GM21526 (cell line): ENCODE measurements around the gene TMEM132A.
"Not testable (repeated sequence)": the region's sequence is repeated elsewhere in the genome, so short reads cannot be mapped to it uniquely, and the experiment has no call there.

Experiments
- ATAC-seq: cut with Tn5 transposase; IDR thresholded peaks from one replicate; pipeline ENCODE4 v1.9.1; 2021; ENCODE audit warnings: moderate library complexity; ENCODE audit not compliant: unreplicated experiment, low FRiP score

TMEM132A gene

DNA sequence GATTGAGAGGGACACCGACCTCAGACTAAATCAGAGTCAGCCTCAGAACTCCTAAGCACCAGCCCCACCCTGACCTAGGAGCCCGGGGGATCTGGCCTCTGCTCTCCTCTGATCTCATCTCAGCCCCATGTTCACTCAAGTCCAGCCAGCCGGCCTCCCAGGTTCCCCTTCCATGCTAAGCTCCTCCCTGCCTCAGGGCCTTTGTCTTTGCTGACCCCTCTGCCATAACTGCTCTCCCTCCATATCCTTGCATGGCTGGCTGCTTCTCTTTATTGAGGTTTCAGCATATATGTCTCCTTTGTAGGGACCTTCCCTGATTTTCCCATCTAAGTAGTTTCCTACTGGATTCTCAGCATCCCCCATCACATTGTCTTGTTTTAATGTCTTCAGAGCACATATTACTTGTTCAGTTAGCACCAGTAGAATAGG is 28.5 kb downstream of the TMEM132A start:
- peak; percentile 1 for ATAC-seq

DNA sequence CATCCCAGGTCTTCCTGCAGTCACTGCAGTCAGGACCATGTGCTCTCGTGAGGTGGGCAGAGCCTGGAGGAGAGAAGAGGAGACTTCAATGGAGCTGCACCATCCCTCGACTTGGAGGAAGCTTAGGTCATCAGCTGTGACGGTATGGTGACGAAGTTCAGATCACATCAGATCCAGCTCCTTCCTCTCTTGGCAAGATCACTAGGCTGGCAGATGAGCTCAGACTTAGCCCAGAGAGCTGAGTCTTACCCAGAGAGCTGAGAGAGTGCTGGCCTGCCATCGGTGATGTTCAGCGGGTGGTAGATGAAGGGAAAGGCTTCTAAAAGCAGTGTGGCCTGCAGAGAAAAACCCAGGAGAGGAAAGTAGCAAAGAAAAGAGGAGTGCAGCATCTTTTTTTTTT is 29.5 kb downstream of the TMEM132A start:
- no peak for ATAC-seq

DNA sequence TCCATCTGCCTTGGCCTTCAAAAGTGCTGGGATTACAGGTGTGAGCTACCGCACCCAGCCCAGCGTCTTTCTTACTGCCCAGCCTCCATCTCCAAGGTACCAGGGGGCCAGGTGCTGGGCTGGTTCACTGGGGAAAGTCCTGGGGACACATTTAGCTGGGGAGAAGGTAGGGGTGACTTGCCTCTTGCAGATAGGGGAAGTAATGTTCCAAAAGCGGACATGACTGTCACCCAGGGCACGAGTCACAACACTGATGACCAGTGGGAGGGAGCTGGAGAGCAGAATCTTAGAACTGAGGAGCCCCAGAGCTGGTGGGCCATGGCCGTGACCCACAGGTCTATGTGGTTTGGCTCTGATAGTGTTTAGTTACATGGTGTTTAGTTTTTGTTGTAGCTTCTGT is 30.2 kb downstream of the TMEM132A start:
- ATAC-seq = no peak

DNA sequence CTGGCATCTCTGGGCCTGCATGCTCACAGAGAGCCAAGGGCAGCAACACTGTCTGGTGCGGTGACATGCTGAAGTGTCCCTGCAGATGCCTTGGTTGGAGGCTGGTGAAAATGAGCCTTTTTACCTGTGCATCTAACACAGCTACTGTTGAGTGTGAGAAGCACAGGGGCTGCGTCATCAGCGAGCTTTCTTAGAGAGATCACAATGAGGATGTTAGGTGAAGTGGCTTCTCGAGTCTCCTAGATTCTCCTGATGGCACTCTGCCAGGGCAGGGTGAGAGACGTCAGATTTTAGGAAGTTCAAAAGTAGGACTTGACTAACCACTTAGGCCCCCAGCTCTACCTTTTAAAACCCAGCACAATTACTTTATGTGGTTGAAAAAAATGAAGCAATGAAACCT is 31.3 kb downstream of the TMEM132A start:
- no peak for ATAC-seq

DNA sequence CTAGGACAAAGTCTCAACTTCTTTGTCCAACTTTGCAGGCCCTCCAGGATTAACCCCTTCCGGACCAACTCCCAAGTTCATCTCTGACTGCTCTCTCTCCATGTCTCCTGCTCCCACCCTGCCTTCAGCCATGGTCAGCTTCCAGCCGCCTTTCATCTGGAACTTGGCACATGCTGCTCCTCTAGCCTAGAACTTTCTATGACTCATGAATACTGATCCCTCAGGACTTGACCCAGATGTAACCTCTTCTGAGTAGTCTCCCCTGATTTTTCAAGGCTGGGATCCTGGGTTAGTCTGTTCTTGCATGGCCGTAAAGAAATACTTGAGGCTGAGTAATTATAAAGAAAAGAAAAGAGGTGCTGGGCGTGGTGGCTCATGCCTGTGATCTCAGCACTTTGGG is 32.9 kb downstream of the TMEM132A start:
- no peak for ATAC-seq

DNA sequence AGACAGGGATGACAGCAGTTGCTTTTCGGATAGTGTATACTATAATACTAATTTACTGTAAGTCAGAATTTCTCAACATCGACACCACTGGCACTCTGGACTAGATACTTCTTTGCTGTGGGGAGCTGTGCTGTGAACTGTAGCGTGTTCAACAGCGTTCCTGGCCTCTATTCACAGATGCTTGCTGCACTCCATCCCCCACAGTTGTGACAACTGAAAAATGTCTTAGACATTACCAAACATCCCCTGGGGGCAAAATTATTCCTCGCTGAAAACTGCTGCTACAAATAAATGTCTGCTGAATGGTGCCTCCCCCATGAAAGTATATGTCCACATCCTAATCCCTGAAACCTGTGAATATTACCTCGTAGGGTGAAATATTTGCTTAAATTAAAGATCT is 35.2 kb downstream of the TMEM132A start:
- ATAC-seq = no peak

DNA sequence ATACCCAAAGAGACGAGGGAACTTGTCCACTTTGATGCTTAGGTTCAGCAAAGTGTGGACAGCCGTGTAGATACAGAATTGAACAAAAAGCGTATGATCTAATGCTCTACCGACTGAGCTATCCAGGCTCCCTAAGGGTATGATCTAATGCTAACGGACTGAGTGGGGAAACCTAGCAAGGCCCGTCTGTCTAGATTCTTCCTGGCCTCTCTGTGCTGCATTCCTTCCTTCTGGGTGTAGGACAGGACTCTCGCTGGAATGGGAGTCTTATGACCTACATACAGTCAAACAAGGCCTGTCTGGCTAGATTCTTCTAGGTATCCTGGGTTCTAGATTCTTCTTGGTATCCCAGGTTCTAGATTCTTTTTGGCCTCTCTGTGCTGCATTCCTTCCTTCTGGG is 36.1 kb downstream of the TMEM132A start:
- ATAC-seq = no peak

DNA sequence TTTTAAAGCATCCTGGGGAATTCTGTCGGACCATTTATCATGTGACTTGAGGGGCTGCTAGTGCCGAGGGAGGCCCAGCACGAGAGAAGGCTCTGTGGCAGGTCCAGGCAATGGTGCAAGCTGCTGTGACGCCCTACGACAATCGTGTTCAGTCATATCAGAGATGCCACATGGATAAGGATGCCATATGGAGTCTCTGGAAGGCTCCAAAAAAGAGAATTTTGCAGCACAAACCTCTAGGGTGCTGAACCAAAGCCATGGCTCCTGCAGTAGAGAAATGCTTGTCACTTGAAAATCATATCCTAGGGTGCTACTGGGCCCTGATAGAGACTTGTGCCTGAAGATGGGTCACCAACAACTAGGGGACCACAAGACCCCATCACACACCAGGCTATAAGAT is 40.5 kb downstream of the TMEM132A start:
- no peak for ATAC-seq

DNA sequence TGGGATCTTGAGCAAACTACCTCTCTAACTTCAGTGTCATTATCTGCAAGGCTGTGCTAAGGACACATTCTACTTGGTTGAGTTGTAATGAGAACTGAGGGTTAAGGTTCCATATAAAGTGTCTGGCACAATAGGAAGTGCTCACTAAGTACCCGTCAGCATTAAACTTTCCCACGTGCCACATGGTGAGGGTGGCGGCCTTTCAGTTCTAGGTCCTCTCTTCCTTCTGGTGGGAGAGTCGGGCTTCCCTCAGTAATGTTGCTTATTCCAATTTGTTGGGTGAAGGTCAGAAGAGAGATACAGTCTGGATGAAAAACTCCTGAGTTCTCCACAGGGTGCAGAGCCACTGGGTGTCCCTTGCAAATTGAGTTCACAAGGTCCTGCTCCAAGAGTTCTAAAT is 42.6 kb downstream of the TMEM132A start:
- no peak for ATAC-seq

DNA sequence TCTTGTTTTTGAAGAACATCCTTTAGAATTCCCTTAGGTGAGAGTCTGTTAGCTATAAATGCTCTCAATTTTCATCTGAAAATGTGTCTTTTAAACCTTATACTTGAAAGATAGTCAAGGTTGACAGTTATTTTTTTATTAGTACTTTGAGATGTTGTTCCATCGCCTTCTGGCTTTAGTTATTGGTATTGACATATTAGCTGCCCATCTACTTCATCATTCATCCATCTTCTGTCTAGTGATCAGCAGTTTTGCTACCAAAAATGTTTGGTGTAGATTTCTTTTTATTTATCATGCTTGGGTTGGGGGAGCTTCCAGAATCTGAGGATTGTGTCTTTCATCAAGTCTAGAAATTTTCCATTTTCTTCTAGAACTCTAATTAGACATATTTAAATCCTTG is 44.0 kb downstream of the TMEM132A start:
- ATAC-seq = no peak

DNA sequence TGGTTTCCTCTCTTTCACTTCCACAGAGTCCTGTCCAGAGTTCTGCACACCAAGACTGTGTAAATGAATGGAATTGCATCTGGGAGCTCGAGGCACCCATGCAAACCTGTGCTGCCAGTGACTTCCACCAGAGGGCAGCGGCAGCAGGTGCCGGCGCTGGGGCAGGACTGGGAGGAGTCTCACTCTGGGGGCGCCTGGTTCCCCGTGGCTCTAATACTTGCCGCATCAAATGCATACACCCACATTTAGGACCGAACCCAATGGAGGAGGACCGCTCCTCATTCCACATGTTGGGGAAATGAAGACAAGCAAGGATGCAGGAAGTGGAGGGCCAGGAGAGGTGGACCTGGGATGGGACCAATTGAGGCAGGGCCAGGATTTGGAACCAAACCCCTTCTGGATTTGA is 46.1 kb downstream of the TMEM132A start:
- ATAC-seq = no peak

DNA sequence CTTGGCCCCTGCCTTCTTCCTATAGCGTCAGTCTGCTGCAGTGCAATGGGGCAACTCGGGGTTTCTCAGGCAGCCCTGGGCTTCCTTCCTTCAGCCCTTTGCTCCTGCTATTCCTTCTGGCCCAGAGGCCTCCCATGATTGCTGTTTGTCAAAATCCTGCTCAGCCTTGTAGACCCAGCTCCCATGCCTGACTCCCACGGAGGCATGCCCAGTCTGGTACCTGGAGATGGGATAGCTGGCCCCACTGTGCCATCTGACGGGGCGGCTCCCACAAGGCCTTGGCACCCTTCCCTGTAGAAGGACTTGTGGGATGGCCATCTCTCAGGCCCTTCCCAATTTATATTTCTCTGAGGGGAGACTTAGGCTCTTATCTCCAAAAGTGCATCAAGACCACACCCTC is 46.6 kb downstream of the TMEM132A start:
- no peak for ATAC-seq

DNA sequence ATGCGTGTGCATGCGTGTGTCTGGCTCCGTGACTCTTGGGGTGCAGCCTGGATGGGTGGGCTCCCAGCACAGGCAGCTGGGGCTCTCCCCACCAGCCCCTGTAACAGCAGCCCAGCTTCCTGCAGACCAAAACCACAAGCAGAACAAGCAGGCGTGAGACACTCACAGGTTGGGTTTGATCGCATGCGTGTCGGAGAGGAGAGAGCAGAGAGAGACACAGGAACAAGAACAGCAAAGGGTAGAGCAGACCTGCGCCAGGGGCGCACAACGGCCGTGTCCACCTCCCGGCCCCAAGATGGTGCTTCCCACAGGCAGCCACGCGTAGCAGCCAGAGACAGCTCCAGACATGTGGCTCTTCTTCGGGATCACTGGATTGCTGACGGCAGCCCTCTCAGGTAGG is 47.3 kb downstream of the TMEM132A start, which contains the start of gene CD6:
Gene CD6 (plus strand): TSS at position 161 of the 400 bp plus-strand sequence. CDS start 186 bp downstream, at position 347.
- ATAC-seq = no peak

DNA sequence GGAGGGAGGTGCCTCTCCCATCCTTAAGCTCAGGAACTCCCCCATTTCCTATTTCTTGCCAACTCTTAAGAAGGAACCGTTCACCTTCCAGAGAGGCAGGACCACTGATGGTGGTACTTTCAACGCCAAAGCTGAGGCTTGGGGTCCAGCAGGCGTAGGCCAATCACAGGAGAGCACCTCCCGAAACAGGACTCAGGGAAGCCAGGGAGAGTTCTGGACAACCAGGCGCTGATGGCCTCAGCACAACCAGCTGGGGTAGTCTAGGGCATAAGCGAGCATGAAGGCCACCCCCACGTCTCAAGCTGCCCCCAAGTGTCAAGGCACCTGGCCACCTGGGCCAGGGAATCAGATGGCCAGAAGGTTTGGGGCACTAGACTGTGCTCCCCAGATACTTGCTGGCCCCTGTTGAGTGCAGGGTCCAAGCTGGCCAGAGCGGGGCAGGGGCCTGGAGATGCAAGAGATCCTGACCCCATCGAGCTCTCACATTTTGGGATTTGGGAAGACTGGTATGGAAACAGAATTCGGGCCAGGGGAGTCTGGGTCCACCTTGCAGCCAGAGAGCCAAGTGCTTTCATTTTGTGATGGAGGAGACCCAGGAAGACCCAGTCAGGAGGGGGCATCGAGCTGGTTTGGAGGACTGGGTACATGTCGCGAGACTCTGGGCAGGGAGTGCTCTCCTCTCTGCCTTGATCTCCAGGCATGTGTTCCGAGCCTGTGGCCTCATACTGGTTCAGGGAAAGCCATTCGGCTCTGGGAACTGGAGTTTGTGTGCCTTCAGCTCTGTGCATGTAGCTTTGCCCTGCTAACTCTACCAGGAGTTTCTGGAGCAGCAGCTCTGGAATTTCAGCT is 48.1 kb downstream of the TMEM132A start:
- ATAC-seq = no peak

DNA sequence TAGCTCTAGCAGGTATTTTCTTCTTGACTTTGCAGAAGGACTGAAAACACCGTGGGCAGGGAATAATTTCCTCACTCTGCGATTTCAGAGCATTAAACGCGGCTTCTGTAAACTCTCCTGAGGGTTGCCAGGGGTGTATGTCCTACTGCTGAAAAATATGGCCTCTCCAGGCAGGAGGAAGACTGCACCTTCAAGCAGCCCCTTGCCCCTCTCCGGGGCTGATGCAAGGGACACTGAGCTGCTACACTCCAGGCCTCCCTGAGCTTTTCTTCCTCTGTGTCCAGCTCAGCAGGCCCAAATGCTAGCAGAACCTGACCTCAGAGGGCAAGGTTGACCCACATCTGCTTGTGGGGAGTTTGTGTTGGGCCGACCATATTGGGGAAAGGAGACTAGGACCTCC is 49.4 kb downstream of the TMEM132A start:
- no peak for ATAC-seq

DNA sequence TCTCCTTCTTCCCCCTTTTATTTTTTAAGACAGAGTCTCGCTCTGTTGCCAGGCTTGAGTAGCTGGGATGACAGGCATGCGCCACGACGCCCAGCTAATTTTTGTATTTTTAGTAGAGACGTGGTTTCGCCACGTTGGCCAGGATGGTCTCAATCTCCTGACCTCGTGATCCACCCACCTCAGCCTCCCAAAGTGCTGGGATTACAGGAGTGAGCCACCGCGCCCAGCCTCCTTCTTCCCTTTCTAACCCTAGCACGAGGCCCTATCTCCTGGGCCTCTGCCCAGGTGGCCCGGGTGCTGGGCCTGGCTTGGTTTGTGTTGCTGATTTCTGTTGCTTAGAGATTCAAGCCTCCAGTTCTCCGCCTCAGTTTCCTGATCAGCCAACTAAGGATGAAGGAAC is 50.1 kb downstream of the TMEM132A start:
- not testable (repeated sequence) for ATAC-seq

DNA sequence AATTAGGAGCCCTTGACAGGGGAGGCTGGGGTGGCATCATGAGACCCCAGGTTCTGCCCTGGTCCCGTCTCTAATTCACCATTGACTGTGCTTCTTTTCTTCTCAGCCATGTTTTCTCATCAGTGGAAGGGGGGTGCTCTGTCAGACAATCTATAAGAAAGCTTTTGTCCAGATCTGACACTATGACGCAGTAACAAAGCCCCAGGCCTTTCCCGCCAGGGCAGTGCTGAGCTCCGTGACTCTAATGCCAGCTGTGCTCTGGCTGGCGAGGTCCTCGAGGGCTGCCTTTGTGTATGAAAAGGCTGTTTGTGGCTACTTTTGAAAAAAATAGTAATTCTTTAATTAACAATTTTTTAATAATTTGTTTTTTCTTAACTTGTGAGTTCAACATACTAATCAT is 50.5 kb downstream of the TMEM132A start:
- no peak for ATAC-seq

DNA sequence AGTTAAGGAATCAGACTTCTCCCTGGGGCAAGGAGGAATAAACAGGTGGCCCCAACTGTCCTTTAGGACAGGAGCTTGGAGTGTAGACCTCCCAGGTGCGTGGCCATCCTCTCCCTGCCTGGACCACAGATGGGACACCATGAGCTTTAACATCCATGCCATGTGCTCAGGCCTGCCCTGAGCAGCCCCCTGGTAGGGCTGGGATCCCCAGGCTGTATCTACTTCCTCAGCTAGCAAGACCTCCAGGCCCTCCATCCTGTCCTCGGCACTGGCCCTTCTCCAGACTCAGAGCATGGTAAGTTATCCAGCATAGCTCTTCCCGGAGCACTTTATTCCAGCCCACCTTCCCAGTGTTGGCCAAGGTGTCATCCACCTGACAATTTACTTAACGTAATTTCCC is 53.0 kb downstream of the TMEM132A start:
- no peak for ATAC-seq

DNA sequence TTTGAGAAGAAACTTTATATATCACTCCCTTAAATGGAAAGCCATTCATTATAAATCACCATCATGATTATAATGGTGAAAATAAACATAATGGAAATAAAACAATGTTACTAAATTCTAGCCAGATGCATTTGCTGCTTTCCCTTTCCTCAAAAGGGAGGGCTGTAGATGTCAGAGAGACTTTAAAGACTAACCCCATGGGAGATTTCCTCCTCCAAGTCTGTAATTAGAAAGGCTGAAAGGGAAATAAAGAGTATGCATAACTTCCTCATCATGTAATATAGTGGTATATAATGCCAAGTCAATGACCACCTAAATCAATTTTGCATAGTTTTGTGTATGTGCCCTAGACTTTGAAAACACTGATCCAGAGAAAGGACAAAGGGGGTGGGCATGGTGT is 53.6 kb downstream of the TMEM132A start:
- no peak for ATAC-seq

DNA sequence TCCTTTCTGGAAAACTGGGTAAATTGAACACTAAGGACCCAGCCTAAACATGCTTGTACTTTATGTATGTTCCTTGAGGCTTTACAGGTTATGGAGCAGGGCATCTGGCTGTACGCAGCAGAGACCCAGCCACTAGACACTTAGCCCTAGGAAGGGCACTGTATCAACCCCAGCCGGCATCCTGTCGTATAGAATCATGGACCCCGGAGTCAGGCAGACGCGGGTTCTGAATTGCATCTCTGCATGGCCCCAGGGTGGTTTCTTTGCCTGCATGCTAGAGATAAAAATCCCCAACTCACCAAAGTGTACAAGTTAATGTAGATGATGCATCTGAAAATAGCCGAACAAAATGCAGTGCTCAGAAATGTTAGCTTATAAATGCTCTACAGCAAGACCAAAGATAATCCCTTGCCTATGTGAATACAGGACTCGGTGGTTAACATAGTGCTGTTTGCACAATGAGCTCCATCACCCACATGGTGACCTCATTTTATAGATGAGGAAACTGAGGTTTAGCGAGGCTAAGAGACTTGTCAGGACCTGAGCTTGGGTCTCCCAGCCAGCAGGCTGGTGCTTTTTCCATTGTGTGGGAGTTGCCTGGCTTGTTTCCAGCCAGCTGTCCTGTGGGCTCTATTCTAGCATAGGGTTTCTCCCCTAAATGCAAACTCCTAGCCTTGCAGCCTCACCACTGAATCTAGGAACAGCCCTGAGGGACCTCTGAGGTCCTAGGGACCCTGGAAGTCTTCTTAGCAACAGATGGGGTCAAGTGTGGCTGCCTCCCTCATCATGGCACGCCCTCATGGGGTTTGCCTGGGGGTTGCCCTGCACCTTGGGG is 54.5 kb downstream of the TMEM132A start:
- no peak for ATAC-seq

DNA sequence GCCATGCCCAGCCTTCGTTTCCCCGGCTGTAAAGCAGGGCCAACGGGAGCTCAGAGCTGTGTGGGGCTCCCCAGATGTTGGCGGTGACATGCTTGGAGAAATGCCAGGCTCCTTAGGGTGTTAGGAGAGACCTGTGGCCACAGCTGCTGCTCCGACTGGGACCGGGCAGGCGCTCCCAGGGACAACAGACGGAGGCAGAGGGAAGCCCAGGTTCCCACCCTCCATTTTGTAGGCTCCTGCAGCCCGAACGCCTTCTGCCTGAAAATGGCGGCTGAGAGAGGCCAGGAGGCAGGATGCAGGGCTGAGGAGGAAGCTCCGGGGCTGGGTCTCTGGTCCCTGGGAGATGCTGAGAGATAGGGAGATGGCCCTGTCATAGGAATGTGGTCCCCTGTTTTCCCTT is 57.3 kb downstream of the TMEM132A start:
- ATAC-seq = no peak

DNA sequence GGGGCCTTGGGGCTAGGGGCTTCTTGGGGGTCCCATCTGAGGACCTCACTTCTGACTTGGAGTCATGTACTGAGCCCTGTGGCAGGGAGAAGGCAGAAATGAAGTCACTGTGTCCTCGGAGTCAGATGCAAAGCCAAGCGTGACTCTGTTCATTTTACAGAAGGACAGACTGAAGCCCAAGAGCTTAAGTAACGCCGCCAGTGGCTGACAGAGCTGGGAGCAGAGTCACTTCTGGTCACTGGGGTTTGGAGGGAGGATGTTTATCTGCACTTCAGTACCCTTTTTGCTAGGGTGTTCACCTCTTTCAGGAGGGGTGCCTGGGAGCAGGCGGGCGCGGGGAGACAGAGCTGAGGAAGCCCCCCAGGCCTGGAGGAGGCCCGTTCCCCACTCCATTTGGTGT is 57.9 kb downstream of the TMEM132A start:
- no peak for ATAC-seq
